DMS79 (cell line): ENCODE data around the gene DCAF4L1.

ENCODE experiments used
- DNase-seq: peaks from one replicate; lab custom pipeline; 2025; lab: John Stamatoyannopoulos, UW

The DCAF4L1 gene, protein sequence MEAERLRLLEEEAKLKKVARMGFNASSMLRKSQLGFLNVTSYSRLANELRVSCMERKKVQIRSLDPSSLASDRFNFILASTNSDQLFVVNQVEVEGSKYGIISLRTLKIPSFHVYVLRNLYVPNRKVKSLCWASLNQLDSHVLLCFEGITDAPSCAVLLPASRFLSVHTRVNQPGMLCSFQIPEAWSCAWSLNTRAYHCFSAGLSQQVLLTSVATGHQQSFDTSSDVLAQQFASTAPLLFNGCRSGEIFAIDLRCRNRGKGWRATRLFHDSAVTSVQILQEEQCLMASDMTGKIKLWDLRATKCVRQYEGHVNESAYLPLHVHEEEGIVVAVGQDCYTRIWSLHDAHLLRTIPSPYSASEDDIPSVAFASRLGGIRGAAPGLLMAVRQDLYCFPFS

DNA sequence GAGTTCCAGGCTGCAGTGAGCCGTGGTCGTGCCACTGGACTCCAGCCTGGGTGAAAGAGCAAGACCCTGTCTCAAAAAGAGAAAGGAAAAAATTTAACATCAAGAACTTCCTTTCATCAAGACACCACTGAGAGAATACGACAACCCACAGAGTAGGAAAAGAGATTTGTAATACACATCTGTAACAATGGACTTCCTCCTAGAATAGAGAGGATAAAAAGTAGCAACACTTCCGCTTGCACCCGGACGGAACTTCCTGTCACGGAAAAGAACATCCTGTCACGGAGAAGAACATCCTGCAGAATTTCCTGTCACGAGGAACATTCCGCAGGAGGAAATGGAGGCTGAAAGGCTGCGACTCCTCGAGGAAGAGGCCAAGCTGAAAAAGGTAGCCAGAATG, at the start of gene DCAF4L1:
DCAF4L1 (plus strand) TSS at position 301 of the 400 bp plus-strand sequence; CDS start at position 338, 37 bp downstream.
- no peak for DNase-seq

DNA sequence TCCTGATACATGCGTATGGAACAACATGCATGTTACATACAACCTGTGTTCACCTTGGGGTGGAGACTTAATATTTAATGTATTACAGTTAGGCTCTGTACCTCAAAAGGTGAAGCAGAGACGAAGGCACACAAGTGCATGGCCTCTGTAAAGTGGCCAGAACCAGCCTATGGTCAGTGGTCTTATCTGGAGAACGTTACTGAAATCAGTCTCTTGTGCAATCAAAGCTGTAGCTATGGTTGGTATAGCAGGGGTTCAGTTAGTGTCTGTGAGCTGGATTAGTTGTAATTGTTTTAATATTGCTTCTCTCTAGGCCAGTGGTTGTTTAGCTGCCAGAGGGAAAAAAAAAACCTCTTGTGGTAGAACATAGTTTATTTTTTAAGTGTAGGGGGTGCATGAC, 48.6 kb upstream of the DCAF4L1 start:
- no peak for DNase-seq

DNA sequence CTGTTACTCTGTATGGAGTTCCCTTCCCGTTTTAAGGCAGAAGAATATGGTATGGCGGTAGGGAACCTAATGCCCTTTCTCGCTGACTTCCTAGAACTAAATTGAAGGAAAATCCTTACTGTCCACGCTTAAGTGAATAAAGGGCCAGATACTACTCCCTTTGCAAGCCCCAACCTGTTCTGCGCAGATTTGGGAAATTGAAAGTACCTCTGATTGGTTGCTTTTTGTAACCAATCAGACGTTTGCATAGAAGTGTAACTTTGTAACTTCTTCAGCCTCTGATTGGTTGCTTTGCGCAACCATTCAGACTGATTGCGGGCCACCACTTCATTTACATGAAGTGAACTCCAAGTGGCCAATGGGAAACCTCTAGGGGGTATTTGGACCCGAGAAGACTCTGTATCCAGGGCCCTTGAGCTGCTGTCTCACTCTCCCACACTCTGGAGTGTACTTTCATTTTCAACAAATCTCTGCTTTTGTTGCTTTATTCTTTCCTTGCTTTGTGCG, 47.5 kb upstream of the DCAF4L1 start:
- DNase-seq, result no peak

DNA sequence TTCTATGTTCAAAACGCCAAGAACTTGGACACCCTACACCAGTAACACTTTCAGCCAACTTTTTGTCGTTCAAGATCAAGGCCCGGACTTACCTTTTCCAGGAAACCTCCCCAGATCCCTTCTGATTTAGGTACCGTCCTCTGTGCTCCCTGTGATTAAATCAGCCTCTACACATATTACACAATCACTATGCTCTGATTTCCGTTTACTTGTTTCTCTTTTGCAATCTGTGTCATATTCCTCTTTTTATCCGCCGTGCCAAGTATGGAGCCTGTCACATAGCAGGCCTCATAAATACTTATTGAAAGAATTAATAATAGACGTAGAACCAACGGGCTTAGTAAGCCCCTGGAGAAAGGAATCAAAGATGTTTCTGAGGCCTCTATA, 47.0 kb upstream of the DCAF4L1 start:
- DNase-seq, result no peak

DNA sequence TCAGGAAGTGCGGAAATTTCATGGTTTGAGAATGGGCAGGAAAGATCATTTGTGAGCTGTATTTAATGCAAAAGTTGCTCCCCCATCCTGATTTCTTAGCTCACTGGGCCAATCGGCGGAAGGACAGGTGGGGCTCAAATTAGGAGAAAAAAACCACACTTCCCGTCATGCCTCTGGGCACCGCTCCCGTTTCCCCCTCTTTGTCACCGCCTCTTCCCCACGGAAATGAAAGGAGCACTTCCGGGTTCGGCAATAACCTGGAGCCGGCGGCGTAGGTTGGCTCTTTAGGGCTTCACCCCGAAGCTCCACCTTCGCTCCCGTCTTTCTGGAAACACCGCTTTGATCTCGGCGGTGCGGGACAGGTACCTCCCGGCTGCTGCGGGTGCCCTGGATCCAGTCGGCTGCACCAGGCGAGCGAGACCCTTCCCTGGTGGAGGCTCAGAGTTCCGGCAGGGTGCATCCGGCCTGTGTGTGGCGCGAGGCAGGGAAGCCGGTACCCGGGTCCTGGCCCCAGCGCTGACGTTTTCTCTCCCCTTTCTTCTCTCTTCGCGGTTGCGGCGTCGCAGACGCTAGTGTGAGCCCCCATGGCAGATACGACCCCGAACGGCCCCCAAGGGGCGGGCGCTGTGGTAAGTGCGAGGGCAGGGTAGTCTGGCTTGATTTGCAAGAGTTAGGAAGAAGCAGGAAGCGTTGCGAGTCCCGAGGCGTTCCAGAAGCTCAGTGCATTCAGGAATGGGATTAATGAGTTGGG, 46.5 kb upstream of the DCAF4L1 start, which contains the start of gene TMEM33:
TMEM33 (plus strand) TSS at position 529 of the 751 bp plus-strand sequence; CDS start at position 585, 56 bp downstream.
- DNase-seq, result peak; percentile 55

DNA sequence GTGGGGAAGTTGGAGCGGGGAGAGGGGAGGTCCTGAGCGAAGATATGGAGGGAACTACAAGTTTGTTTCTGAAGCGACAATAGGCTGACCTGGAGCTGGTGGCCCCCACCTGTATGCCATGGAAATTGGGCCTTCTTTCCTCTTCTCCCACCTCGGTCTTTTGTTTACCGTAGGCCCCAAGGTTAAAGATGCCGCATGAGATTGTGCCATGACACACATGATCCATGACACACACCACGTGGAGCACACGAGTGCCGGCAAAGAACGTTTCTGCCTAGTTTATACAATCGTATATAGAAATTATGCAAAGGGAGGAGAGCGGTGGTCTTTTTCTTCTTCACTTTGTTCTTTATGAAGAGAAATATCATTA, 45.9 kb upstream of the DCAF4L1 start:
- no peak for DNase-seq

DNA sequence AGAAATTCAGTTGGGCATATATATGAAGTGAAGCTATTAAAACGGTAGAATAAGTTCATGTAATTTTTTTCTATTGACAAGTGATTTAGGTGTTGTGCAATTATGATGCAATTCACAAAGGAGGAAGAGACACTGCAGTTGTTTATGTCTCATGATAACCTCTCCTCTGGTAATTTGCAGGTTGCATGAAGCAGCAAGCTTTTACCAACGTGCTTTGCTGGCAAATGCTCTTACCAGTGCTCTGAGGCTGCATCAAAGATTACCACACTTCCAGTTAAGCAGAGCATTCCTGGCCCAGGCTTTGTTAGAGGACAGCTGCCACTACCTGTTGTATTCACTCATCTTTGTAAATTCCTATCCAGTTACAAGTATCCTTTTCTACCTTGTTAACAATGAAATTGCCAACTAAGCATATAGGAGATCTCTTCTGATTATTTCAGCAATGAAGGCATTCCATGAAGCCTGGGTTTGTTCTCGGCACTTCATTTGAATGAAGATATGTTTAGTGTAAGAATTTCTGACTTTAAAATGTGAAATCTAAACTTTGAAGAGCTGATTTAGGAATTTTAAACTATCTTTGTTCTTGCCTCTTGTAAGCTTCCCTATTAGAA, 42.4 kb upstream of the DCAF4L1 start:
- no peak for DNase-seq

DNA sequence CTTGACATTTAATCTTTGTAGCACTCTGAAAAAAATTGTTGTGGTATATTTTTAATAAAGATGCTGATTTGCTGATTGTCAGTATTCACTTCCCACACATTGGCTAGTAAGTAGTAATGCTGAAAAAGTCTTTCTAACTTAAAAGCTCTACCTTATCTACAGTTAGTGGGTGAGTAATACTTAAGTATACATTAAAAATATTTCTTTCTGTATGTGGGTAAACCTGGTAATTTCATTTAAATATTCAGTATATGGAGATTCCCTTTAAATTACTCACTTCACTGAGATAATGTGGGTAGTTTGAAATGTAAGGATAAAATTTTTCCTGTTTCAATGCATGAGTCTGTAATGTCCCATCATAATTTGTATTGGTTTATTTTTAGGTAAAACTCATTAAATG, 40.7 kb upstream of the DCAF4L1 start:
- DNase-seq, result no peak

DNA sequence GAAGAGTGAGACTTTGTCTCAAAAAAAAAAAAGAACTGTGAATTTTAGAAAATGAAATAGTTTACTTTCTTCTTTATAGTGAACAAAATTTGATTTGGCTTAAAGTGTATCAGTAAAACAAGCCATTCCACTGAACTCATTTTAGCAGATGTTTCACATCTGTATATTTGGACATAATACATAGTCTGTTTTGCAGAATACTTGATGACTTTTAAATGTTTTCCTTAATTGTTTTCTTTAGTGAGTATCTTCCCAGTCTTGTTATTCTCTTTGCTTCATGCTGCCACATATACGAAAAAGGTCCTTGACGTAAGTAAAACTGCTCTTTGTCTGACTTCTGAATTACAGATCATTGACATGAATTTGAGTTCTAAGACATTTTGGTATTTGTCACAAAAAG, 38.0 kb upstream of the DCAF4L1 start:
- DNase-seq, result no peak

DNA sequence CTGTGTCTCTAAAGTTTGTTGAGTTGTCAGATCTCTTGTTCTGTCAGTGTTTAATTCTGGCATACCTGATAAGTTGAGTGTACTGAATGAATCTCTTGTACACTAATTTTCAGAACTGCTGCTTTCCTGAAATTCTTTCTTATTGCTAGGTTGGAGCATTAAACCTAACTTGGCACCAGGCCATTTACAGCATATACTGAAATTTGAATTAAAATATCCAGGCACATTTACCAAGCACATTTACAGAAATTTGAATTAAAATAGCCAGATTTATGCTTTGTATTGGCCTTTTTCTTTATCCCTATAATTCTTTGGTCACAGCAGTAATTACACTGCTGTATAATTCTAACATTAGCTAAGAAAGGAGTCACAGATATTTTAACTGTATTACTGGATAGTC, 37.5 kb upstream of the DCAF4L1 start:
- DNase-seq, result no peak

DNA sequence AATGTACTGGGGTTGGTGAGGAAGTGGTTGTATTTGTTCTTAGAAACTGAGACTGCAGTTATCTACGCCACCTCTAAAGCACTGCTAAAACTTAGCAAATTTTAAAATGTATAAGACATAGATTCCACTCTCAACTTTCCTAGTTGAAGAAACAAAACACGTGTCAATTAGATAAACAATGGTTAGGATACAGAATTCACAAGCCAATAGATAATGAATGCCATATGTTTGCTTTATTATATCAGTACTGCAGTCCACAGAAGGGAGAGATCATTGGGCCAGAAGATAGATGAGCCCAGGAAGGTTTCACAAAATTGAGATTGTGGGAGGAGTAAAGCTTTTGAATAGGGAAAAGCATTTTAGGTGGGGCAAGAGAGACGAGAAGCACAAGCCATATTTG, 32.0 kb upstream of the DCAF4L1 start:
- DNase-seq, result no peak

DNA sequence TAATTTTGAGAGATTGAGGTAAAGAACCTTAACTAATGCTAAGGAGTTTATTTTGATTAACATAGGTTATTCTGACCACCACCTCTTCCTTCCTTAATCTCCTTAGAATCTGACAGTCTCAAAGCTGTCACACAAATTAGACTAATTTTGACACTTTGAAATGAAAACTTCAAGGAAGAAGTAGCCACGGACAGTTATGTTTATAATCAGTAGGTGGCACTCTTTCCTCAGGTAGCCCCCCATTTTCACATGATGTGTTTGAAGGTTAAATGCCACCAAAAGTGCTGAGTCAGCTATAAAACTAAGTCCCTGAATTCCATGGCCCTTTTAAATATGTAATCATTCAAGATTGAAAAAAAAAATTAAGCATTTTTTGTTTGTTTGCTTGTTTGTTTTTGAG, 23.9 kb upstream of the DCAF4L1 start:
- no peak for DNase-seq

DNA sequence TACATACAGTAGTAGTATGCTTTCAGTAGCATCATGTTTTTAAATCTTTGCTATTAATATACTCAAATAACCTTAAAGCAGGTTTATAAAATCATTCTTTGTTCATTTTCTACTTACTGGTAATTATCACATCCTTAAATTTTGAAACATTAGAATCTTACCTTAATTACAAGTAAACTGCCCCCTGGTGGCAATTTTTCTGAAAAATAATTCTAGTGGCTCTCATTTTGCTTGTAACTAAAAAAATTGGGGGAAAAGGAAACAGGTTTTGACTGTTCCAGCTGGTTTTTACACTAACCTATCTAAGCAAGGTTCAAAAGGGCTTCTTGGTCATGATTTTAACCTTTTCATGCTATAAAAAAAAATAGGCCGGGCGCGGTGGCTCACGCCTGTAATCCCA, 18.5 kb upstream of the DCAF4L1 start:
- no peak for DNase-seq

DNA sequence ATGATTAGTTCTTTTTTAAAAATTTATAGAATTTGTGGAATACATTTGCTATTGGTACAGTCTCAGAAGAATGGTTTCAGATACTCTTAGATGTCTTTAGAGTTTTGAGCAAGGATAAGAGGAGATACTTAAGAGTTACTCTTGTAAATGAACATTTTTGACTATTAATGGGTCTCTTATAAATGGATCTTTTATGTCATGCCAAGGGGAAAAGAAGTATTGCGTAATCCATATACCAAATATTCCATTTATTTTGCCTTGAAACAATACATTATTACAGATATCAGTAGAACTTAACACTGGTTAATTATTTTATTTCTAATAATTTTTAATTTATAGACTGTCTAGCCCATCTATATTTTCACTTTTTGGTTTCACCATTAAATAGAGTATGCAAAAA, 17.2 kb upstream of the DCAF4L1 start:
- no peak for DNase-seq

DNA sequence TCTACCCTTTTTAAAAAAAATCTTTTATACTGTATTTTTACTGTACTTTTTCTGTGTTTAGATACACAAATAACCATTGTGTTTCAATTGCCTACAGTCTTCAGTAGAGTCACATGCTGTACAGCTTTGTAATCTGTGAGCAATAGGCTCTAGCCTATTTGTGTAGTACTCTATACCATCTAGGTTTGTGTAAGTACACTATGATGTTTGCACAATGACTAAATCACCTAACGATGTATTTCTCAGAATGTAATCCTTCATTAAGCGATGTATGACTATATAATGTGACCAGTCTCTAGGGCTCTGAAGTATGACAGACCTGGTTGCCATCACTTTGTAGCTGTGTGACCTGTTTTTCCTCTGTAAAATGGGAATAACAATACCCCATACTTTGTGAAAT, 14.2 kb upstream of the DCAF4L1 start:
- DNase-seq, result no peak

DNA sequence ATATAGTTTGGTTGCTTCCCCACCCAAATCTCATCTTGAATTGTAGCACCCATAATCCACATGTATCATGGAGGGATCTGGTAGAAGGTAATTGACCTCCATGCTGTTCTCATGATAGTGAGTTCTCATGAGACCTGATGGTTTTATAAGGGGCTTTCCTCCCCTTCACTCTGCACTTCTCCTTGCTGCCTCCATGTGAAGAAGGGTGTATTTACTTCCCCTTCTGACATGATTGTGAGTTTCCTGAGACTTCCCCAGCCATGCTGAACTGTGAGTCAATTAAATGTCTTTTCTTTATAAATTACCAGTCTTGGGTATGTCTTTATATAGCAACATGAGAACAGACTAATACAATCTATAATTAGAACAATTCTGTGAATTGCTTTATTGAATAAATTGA, 11.9 kb upstream of the DCAF4L1 start:
- no peak for DNase-seq

DNA sequence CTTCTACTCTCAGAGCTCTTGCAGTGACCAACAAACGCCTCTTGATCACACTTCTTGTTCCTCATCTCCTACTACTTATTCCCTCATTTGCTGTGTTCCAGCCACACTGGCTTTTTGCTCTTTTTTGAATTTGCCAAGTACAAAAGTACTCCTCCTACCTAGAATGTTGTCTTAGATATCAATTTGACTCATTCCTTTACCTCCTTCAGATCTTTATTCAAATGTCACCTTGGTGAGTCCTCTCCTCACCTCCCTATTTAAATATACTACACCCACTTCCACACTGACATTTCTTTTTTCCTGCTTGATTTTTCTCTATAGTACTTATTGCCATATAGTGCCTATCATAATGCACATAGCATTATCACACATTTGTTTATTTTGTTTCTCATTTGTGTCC, 6.2 kb upstream of the DCAF4L1 start:
- no peak for DNase-seq

DNA sequence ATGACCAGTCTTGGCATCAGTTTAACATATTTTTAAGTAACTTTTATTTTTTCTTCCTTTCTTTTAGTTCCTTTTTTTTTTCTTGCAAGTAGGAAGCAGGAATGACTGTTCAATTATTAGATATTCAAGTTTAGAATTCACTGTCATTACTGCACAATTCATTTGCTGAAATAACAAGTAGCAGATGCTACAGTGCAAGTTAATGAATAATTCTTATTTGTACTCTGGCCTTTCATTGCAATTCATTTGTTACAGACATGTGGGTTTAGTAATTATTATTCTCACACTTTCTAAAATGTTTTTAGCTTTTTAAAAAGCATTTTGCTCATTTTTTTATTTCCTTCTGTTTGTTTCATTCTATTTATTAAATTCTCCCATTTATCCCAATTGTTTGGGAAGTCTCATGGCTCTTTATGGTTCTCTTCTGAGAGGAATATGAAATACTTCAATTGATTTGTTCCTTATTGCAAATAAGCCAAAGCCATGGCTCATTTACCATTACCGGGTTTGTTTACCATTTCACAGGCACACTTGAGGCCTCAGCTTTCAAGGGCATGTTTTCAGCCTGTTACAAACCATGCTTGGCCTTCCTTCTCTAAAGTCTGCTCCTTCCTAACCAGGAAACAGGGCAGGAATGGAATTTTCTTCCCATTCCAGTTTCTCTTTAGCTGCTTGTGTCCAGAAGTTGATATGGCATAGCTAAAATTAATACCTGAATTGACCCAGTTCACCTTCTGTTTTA, 4.6 kb upstream of the DCAF4L1 start:
- peak; percentile 38 for DNase-seq

DNA sequence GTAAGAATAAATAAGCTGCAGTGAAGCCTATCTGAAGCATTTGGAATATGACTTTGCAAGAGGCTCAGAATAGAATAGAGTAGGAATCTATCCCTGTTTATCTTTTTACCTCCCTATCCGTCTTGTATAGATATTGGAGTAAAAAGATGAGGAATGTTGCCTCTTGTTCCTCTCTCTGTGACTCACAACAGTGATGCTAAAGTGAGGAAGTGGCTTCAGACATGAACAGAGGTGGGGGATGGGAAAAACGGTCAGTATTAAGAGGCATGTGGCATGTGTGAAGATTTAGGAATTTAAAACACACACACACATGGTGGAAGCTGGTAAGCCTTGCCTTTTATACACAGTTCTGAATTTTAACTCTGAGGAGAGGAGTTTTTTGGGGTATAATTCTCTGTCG, 3.8 kb upstream of the DCAF4L1 start:
- DNase-seq, result no peak

DNA sequence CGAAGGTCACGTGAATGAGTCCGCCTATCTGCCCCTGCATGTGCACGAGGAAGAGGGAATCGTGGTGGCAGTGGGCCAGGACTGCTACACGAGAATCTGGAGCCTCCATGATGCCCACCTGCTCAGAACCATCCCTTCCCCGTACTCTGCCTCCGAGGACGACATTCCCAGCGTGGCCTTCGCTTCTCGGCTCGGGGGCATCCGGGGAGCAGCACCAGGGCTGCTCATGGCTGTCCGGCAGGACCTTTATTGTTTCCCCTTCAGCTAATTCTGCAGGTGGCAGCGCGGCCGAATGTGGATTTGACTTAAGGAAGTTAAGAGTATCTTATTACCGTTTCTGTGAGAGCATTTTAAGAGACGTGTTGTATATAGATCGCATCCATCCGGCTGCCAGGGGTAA, 1.2 kb downstream of the DCAF4L1 start:
- no peak for DNase-seq

DNA sequence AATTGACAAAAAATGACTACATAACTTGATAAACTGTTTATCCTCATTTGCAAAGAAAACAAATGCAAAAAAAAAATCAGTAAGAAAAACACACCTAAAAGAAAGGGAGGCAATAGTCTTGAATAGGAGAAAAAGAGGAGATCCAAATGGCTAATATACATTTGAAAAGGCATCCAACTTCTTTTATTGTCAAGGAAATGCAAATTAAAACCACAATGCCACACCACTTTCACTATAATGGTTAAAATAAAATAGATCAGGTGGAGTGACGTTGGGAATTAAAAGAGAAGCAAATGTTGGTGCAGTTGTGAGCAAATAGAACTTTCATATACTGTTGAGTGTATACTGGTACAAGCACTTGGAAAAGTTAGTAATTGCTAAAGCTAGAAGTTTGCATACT, 3.6 kb downstream of the DCAF4L1 start:
- no peak for DNase-seq

DNA sequence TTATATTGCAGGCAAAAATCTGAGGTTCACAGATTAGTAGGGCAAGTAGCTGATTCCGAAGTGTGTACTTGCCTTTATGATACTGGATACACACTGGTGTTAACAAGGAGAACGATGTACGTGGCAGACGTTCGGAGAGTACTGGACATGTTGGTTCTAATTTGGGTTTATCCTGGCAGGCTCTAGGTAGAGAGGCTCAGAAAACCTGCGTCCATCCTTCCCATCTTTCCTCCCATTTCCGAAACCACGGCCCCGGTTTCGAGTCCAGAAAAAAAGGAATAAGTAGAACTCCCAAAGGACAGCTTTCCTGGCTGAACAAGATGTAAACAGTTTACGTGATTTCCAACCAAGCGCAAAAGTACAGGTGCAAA, 8.4 kb downstream of the DCAF4L1 start:
- no peak for DNase-seq
